ENCODE results near the gene SLC66A1. TPM values are rescaled to one million over a fixed set of nuclear protein-coding genes. Genes with fewer than 3 reads are reported as not detected.

Gene SLC66A1
- total RNA-seq, 1 donor = 18.6 TPM

DNA sequence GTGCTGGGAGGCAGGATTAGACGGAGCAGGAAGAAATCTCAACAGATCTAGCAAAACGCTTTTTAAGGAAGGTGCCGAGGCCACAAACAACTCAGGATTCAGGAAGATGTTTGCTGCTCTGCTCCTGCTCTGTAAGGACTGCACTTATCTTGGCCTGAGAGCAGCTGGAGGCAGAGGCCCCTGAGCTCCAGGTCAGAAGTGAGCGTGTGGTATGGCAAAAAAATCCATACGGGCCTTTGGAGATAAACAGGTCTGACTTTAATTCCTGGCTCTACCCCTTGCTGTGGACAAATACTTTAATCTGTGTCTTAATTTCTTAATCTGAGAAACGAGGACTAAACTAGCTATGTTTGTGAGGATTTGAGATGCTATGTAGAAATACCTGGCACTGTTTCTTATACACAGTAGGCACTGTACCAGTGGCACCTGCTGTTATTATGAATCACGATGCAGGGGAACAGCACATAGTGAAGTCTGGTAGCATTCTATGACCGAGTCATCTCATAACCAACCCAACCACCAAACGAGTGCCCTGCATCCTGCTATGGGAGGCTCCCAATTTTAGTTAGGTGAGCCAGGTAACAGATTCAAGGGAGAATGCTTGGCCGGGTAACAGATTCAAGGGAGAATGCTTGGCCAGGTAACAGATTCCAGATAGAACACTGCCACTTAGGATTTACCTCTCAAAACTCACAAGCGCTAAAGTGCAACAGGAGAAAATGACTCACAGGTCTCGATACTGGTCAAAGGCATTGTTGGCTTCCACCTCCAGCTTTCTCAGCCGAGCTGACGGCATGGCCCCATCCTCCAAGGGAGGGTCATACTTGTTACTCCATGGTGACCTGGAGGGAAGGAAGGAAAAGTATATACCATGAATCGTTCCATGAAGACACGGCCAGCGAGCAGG is 65.9 kb downstream of the SLC66A1 start:
- TF ChIP-seq, protein P1, sequence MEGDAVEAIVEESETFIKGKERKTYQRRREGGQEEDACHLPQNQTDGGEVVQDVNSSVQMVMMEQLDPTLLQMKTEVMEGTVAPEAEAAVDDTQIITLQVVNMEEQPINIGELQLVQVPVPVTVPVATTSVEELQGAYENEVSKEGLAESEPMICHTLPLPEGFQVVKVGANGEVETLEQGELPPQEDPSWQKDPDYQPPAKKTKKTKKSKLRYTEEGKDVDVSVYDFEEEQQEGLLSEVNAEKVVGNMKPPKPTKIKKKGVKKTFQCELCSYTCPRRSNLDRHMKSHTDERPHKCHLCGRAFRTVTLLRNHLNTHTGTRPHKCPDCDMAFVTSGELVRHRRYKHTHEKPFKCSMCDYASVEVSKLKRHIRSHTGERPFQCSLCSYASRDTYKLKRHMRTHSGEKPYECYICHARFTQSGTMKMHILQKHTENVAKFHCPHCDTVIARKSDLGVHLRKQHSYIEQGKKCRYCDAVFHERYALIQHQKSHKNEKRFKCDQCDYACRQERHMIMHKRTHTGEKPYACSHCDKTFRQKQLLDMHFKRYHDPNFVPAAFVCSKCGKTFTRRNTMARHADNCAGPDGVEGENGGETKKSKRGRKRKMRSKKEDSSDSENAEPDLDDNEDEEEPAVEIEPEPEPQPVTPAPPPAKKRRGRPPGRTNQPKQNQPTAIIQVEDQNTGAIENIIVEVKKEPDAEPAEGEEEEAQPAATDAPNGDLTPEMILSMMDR (IDR thresholded peaks at IDR 0.05; ENCODE audit: insufficient read depth, low read depth, low read length) = no peak
- no peak for DNase-seq (ENCODE audit: low read depth)
- no peak overlapping the region for H3K4me3 ChIP-seq (ENCODE audit: low read depth, low read length)

Small RNA genes lying within 50 kb of the gene (small RNA-seq; reads per million reads assigned to genes)
- gene RNU6-1099P = not detected

Other genes with a start within 250 kb of the SLC66A1 start
- 193 and 210 TPM in 2 replicates for gene UBR4, start 102.1 kb upstream of the SLC66A1 start, total RNA-seq
- gene EMC1, start 60.8 kb upstream of the SLC66A1 start, total RNA-seq = 65.7 and 90.2 TPM in 2 replicates
- gene MRTO4, start 60.5 kb upstream of the SLC66A1 start, total RNA-seq = 21.9 and 26.3 TPM in 2 replicates
- gene AKR7A3, start 23.6 kb upstream of the SLC66A1 start, total RNA-seq = 0.43 and 1.3 TPM in 2 replicates
- 55.3 and 57.3 TPM in 2 replicates for gene AKR7A2, start 182 bp upstream of the SLC66A1 start, total RNA-seq
- 173 and 183 TPM in 2 replicates for gene CAPZB, start 173.2 kb downstream of the SLC66A1 start, total RNA-seq

Data from fibroblast of villous mesenchyme (primary cell).